ENCODE data around the gene FLOT2. TPM values are rescaled to one million over a fixed set of nuclear protein-coding genes. Genes with fewer than 3 reads are reported as not detected.
A peak's percentile ranks its signal among the peaks of the same experiment; 100 is the strongest.

FLOT2 gene
- polyA plus RNA-seq, 1 donor (not counting 4 experiments of a cell fraction or from before 2014, with no cell fraction given), result 67.2 TPM

DNA sequence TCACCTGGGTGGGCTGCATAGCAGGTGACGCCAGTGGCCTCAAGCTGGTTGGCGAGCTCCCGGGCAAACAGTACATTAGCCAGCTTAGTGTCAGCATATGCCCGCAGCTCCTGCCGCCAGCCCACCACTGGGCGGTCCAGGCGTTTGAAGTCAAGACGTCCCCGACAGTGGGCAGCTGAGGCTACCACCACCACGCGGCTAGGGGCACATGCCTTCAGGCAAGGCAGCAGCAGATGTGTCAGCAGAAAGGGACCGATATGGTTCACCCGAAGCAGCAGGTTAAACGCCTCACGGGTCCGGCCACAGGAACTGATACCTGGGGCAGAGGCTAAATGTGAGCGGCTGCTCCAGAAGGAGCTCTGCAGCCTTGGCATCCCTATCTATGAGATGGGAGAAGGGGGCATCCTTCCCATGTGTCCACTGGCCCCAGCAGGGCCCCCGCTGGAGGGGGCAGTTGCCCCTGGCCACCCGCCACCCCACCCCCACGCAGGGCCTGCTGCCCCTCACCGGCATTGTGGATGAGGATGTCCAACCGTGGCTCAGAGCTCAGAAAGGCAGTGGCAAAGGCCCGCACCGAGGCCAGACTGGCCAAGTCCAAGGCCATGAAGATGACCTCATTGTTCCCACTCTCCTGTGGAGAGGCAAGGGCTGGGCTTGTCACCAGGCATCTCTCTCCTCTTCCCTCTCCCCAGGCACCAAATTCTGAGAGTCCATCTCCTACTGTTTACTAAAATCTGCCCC, 3.6 kb upstream of the FLOT2 start:
- H2AFZ ChIP-seq (ENCODE audit: control insufficient read depth, low read length), result no peak overlapping the region
- peaks cover 5% of the 10 kb centered on the region for H3K79me2 ChIP-seq (ENCODE audit: control insufficient read depth, insufficient read depth, low read length)
- no peaks in the 10 kb centered on the region for H4K20me1 ChIP-seq (ENCODE audit: control insufficient read depth, extremely low read depth, insufficient read depth, low read length)
- DNase-seq (ENCODE audit: low read depth, low spot score), result no peak
- H3K27ac ChIP-seq (ENCODE audit: control insufficient read depth, insufficient read depth, low read length), result no peak overlapping the region
- FAIRE-seq, result no peak
- peaks cover 1 to 10% of the 10 kb centered on the region in 2 experiments for H3K36me3 ChIP-seq (ENCODE audit: control insufficient read depth in 2 of 2, extremely low read depth in 1 of 2, insufficient read depth in 2 of 2, low read length in 2 of 2)
- no peak for TF ChIP-seq EZH2 (IDR thresholded peaks at IDR 0.05; ENCODE audit: low read length)
- TF ChIP-seq, protein P1, sequence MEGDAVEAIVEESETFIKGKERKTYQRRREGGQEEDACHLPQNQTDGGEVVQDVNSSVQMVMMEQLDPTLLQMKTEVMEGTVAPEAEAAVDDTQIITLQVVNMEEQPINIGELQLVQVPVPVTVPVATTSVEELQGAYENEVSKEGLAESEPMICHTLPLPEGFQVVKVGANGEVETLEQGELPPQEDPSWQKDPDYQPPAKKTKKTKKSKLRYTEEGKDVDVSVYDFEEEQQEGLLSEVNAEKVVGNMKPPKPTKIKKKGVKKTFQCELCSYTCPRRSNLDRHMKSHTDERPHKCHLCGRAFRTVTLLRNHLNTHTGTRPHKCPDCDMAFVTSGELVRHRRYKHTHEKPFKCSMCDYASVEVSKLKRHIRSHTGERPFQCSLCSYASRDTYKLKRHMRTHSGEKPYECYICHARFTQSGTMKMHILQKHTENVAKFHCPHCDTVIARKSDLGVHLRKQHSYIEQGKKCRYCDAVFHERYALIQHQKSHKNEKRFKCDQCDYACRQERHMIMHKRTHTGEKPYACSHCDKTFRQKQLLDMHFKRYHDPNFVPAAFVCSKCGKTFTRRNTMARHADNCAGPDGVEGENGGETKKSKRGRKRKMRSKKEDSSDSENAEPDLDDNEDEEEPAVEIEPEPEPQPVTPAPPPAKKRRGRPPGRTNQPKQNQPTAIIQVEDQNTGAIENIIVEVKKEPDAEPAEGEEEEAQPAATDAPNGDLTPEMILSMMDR (optimal IDR thresholded peaks at IDR 0.05 in 1 of 3, IDR thresholded peaks at IDR 0.05 in 1 of 3, conservative IDR thresholded peaks at IDR 0.05 in 1 of 3; ENCODE audit: extremely low read depth in 1 of 3, insufficient read depth in 2 of 3, low read length in 3 of 3), result no peak
- peaks cover 34% of the 10 kb centered on the region for H3K4me1 ChIP-seq (ENCODE audit: control insufficient read depth, extremely low read depth, insufficient read depth, low read length)
- H3K9me3 ChIP-seq (ENCODE audit: control insufficient read depth, low read depth, low read length), result no peaks in the 10 kb centered on the region
- dilution Hi-C loops (cut with MboI; ENCODE audit: extremely low pct_ligation_motif_present, low sequenced_read_pairs), result no loop called here
- peak overlapping the region; percentile 63 for H3K4me2 ChIP-seq (ENCODE audit: control insufficient read depth, extremely low read depth, insufficient read depth, low read depth, low read length)
- H3K9me1 ChIP-seq (ENCODE audit: control insufficient read depth, extremely low read depth, insufficient read depth, low read length), result peaks cover under 1% of the 10 kb centered on the region
- H3K4me3 ChIP-seq (ENCODE audit: control insufficient read depth in 2 of 3, extremely low read depth in 1 of 3, insufficient read depth in 2 of 3, low read depth in 1 of 3, low read length in 3 of 3), result no peak overlapping the region
- H3K9ac ChIP-seq (ENCODE audit: control insufficient read depth, extremely low read depth, insufficient read depth, low read length), result no peak overlapping the region
- no peaks in the 10 kb centered on the region for H3K27me3 ChIP-seq (ENCODE audit: control insufficient read depth, extremely low read depth, insufficient read depth, low read length)

DNA sequence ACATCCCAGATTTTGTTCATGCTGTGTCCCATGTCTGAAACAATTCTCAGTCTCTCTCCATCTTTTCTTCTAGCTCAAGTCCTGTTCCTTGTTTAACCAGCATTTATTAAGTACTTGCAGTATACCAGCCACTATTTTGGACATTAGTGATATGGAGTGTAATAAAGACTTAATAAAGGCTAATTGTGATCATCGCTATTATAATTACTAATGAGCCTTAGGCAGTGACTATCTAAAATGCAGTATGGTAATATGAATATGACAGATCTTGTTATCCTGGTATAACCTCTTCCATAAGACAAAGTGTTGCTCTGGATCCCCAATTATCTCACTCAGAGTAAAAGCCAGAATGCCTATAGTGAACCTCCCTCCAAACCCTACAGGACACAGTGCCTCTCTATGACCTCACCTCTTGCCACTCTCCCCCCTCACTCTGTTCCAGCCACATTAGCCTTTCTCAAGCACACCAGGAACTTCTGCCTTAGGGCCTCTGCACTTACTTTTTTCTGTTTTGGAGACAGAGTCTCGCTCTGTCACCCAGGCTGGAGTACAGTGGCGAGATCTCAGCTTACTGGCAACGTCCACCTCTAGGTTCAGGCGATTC, 1.8 kb upstream of the FLOT2 start:
- H2AFZ ChIP-seq (ENCODE audit: control insufficient read depth, low read length), result no peak overlapping the region
- no peak overlapping the region for H3K4me2 ChIP-seq (ENCODE audit: control insufficient read depth, extremely low read depth, insufficient read depth, low read depth, low read length)
- H3K27me3 ChIP-seq (ENCODE audit: control insufficient read depth, extremely low read depth, insufficient read depth, low read length), result no peaks in the 10 kb centered on the region
- H3K9ac ChIP-seq (ENCODE audit: control insufficient read depth, extremely low read depth, insufficient read depth, low read length), result no peak overlapping the region
- no peaks in the 10 kb centered on the region for H4K20me1 ChIP-seq (ENCODE audit: control insufficient read depth, extremely low read depth, insufficient read depth, low read length)
- H3K79me2 ChIP-seq (ENCODE audit: control insufficient read depth, insufficient read depth, low read length), result peaks cover 13% of the 10 kb centered on the region
- TF ChIP-seq EZH2 (IDR thresholded peaks at IDR 0.05; ENCODE audit: low read length), result no peak
- TF ChIP-seq, protein P1 (optimal IDR thresholded peaks at IDR 0.05 in 1 of 3, IDR thresholded peaks at IDR 0.05 in 1 of 3, conservative IDR thresholded peaks at IDR 0.05 in 1 of 3; ENCODE audit: extremely low read depth in 1 of 3, insufficient read depth in 2 of 3, low read length in 3 of 3), result no peak
- no peaks in the 10 kb centered on the region for H3K9me3 ChIP-seq (ENCODE audit: control insufficient read depth, low read depth, low read length)
- dilution Hi-C loops (cut with MboI; ENCODE audit: extremely low pct_ligation_motif_present, low sequenced_read_pairs), result no loop called here
- peaks cover 3% of the 10 kb centered on the region for H3K9me1 ChIP-seq (ENCODE audit: control insufficient read depth, extremely low read depth, insufficient read depth, low read length)
- H3K4me1 ChIP-seq (ENCODE audit: control insufficient read depth, extremely low read depth, insufficient read depth, low read length), result peaks cover 29% of the 10 kb centered on the region
- no peak for DNase-seq (ENCODE audit: low read depth, low spot score)
- peaks cover 0 to 3% of the 10 kb centered on the region in 2 experiments for H3K36me3 ChIP-seq (ENCODE audit: control insufficient read depth in 2 of 2, extremely low read depth in 1 of 2, insufficient read depth in 2 of 2, low read length in 2 of 2)
- no peak overlapping the region for H3K4me3 ChIP-seq (ENCODE audit: control insufficient read depth in 2 of 3, extremely low read depth in 1 of 3, insufficient read depth in 2 of 3, low read depth in 1 of 3, low read length in 3 of 3)
- no peak for FAIRE-seq
- H3K27ac ChIP-seq (ENCODE audit: control insufficient read depth, insufficient read depth, low read length), result no peak overlapping the region

All from keratinocyte (primary cell).